Upper lobe of left lung (tissue), 4 donors: Measurements from ENCODE around the gene MOXD1.

ENCODE experiments used
- CTCF ChIP-seq, 6 experiments: fragments of 450-650 bp in 4 of 6; fragments of 200-600 bp in 2 of 6; sonication (generic) in 2 of 6; IDR thresholded peaks; one replicate each; pipeline ENCODE4 v1.5.1; 2016 to 2019; ENCODE audit warnings: antibody characterized with exemption in 6 of 6
- POLR2A ChIP-seq, 4 donors: fragments of 450-650 bp; IDR thresholded peaks; one replicate each; pipeline ENCODE4 v1.5.1; 2016 to 2017; ENCODE audit warnings: antibody characterized with exemption in 4 of 4, mild to moderate bottlenecking in 2 of 4
- POLR2AphosphoS5 ChIP-seq, 2 donors: sonication (generic); formaldehyde crosslinking; IDR thresholded peaks; one replicate each; pipeline ENCODE4 v1.5.1; 2017; ENCODE audit warnings: antibody characterized with exemption in 2 of 2

GRCh38 chr6:132286298-132287019 is 114.8 kb downstream of the MOXD1 start:
- no peak for TF ChIP-seq POLR2A (IDR thresholded peaks at IDR 0.05)
- TF ChIP-seq POLR2AphosphoS5 (IDR thresholded peaks at IDR 0.05): no peak
- TF ChIP-seq CTCF (IDR thresholded peaks at IDR 0.05): no peak
